SU-DHL-6 (cell line): ENCODE measurements around the gene RNF214.

ENCODE experiments used
- EZH2phosphoT487 ChIP-seq: fragments of 200-600 bp; sonication (generic), shearing (Covaris generic); conservative IDR thresholded peaks from 2 replicates; pipeline ENCODE4 v1.6.1; 2018; ENCODE audit warnings: mild to moderate bottlenecking, antibody characterized with exemption, low read length, moderate library complexity, mixed read lengths
- TF ChIP-seq, protein P1 (sequence below): fragments of 200-600 bp; sonication (generic); IDR thresholded peaks from one replicate; pipeline ENCODE4 v1.5.1; 2017; ENCODE audit warnings: antibody characterized with exemption, mild to moderate bottlenecking, low read length, moderate library complexity; ENCODE audit not compliant: insufficient read depth, poor library complexity, severe bottlenecking

DNA sequence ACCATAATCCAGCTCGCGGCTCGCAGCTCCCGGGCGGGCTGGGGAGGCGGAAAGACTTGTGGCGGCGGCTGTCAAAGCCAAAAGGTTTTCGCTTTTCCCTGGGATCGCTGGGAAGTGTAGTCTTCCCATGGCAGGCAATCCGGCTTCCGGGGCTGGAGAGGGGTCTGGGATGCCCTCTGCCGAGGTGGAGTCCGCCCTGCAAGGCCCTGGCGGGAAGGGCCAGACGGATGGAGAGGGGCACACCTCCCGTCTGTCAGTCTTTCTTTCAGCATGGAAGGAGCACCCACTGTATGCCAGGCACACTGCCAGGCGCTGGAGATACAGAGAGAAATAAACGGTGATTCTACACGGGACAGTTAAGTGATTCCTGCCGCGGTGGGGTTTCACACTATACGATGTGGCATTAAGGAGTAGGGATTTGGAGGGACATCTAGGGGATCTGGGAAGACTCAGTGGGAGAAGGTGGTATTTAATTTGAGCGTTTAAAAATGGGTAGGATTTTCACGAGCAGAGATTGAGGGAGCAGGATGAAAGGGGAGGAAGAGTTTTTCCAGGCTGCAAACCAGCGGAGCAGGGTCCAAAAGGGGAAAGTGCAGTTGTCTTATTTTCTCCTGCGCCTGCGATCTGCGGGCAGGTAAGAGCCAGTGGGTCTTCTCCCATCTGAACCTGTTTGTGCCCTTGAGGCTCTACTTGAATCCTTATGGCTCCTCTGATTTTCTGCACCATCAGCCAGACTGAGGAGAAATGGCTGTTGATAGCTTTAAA is 83.9 kb downstream of the RNF214 start, which contains the start of gene BACE1:
- TF ChIP-seq, protein P1, sequence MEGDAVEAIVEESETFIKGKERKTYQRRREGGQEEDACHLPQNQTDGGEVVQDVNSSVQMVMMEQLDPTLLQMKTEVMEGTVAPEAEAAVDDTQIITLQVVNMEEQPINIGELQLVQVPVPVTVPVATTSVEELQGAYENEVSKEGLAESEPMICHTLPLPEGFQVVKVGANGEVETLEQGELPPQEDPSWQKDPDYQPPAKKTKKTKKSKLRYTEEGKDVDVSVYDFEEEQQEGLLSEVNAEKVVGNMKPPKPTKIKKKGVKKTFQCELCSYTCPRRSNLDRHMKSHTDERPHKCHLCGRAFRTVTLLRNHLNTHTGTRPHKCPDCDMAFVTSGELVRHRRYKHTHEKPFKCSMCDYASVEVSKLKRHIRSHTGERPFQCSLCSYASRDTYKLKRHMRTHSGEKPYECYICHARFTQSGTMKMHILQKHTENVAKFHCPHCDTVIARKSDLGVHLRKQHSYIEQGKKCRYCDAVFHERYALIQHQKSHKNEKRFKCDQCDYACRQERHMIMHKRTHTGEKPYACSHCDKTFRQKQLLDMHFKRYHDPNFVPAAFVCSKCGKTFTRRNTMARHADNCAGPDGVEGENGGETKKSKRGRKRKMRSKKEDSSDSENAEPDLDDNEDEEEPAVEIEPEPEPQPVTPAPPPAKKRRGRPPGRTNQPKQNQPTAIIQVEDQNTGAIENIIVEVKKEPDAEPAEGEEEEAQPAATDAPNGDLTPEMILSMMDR = no peak
- TF ChIP-seq EZH2phosphoT487 = no peak
